HG03469 (cell line): ENCODE data around the gene FAM13C.

Experiments
- ATAC-seq: cut with Tn5 transposase; IDR thresholded peaks from one replicate; pipeline ENCODE4 v1.9.1; 2021; ENCODE audit warnings: mild to moderate bottlenecking, moderate library complexity, moderate number of reproducible peaks; ENCODE audit not compliant: unreplicated experiment

Gene FAM13C

DNA sequence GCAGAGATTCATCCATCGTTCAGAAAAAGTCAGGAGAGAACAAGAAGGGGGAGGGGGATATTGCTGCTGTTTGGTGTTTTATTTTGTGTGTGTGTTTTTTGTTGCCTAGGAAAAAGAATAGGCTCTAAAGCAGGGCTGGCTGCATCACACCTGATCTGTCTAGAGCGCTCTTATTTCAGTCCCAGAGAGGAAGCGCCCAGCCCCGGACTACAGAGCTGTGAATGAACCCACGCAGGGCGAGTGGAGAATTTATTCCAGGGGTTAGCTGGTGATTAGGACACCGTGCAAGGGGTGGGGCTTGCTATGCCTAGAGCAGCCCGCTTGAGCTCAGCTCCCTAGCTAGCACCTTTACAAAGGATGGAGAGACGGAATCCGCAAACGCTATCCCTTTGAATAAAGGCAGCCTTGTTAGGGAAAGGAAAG, 621 bp upstream of the FAM13C start:
- ATAC-seq: no peak

GRCh38 chr10:59361663-59362143, 646 bp downstream of the FAM13C start:
- no peak for ATAC-seq

GRCh38 chr10:59360605-59361405, 1.5 kb downstream of the FAM13C start:
- ATAC-seq: no peak

GRCh38 chr10:59358576-59358975, 3.8 kb downstream of the FAM13C start:
- no peak for ATAC-seq

DNA sequence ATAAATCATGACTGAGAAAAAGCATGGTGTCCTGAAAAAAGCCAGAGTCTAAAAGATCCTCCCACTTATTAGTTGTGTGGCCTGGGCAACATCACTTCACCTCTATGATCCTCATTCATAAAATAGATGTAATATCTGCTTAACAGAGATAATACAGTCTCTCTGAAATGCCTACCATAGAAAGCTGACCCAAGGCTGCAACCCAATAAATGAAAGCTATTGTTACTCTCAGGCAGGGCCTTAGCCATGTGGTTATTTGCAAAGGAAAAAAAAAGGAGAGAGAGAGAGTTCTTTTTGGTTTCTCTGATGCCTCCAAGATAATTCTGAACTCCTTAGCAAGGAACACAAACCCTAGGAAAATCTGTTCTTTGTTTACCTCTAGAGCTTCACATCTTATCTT, 7.9 kb downstream of the FAM13C start:
- no peak for ATAC-seq

DNA sequence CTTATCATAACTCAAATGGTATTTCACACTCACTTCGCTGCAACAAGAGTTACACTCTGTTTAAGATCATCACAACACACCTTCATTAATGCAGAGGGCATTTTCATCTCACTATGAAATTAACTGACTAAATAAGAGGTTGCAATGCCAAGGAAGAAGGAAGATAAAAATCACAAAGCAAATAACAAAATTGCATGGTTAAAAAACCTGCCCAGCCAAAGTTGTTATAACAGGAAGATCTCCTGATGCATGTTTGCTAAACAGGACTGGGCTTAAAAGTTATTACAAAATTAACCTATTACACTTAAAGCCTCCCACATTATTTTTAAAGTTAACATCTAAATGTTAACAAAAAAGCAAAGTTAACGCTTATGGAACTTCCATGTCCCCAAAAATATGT, 11.8 kb downstream of the FAM13C start:
- ATAC-seq: no peak

DNA sequence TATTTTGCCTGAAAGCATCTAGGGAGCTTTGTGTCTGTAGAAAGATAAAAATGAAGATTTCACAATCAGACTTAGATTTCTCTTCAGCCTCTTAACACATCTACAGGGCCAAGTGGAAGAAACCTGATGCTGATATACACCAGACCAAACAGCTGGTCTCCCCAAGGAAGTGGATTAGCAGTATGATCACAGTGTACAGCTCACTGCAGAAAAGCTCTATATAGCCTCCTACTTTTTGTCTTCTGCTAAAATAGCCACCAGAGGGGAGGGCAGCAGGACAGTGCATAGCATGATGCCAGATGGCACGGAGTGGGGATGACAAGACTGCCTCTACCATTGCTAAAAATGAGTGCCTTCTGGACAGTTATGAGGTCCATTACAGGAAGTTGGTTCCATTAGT, 16.0 kb downstream of the FAM13C start:
- no peak for ATAC-seq

- ATAC-seq: no peak
Measured at GRCh38 chr10:59342723-59343122, 19.6 kb downstream of the FAM13C start.

- no peak for ATAC-seq
Measured at GRCh38 chr10:59342000-59342399, 20.3 kb downstream of the FAM13C start.

DNA sequence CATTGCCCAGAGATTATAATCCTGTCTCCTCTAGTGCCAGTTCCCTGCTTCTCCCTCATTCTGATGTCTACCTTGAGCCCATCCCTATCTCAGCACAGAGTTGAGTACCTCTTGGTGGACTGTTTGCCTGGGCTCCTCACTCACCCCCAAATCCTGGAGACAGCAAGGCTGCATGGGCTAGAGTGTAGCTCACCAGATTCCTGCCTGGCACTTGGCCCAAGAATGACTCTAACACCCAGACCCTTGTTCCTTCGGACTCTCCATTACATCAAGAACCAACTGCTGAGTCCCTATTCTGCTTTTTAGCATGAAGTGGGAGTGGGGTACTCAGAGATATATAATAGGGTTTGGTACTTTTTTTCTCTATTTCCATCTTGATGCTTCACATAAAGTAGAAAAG, 22.1 kb downstream of the FAM13C start:
- ATAC-seq: no peak

- ATAC-seq: no peak
Measured at GRCh38 chr10:59339351-59339750, 23.0 kb downstream of the FAM13C start.

DNA sequence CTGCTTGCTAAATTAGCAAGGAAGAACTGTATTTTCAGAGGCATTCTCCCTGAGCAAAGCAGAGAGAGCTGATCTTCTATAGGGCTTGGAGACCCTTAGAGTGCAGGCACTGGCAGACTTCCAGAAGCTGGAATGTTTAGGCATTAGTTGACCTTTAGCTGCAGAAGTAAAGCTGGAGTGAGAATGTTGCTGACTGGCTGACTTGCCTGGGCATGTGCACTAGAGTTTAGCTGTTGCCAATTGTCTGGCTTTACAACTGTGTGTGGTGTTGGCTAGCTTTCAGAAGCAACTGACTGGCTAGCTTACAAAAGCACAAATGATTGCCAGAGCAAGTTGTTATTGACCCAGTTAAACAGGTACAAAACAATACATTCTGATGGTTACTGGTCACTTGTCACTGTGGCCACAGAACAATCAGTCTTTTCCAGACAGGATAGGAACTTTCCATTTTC, 25.1 kb downstream of the FAM13C start:
- ATAC-seq: no peak

- ATAC-seq: no peak
Measured at GRCh38 chr10:59336632-59337031, 25.7 kb downstream of the FAM13C start.

- ATAC-seq: no peak
Measured at GRCh38 chr10:59335497-59335896, 26.9 kb downstream of the FAM13C start.

- no peak for ATAC-seq
Measured at GRCh38 chr10:59333701-59334100, 28.6 kb downstream of the FAM13C start.

GRCh38 chr10:59332581-59332980, 29.8 kb downstream of the FAM13C start:
- no peak for ATAC-seq

DNA sequence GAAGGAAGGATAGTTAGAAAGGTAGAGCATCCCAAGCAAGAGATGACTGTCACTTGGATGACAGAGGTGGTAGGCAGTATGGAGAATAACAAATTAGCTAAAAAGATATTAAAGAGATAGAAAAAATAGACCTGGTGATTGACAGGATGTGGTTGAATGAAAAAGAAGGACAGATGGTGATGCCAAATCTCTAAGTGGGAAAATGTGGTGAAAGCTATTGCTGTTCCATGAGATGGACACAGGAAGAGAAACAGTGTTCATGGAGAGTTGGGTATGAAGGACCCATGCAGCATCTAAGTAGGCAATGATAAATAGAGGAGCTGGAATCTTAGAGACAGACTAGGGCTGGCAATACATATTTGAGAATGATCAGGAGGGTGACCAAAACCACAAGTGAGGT, 30.7 kb downstream of the FAM13C start:
- no peak for ATAC-seq

DNA sequence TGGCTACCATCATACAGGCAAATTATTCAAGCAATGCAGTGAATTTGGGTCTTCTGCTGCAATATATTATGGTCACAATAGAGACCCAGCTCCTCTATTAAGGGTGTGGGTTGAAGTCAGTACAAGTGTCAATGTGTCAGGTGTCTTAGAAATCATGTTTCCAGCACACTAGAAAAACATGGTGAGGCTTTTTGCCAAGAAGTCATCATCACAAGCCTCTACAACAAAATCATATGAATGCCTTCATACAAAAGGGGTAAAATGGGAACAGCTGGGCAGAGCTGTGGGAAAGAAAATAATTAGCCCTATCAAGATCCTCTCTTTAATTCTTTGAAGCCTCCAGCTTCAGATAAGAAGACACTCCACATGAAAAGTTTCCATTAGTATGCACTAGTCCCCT, 37.2 kb downstream of the FAM13C start:
- no peak for ATAC-seq

GRCh38 chr10:59324597-59324996, 37.8 kb downstream of the FAM13C start:
- ATAC-seq: no peak

- ATAC-seq: no peak
Measured at GRCh38 chr10:59323831-59324401, 38.4 kb downstream of the FAM13C start.

- no peak for ATAC-seq
Measured at GRCh38 chr10:59323036-59323459, 39.3 kb downstream of the FAM13C start.

- ATAC-seq: no peak
Measured at GRCh38 chr10:59322131-59322530, 40.2 kb downstream of the FAM13C start.
